NCI-H2196 treated with DMSO at 0.1 percent for 48 hours (cell line): ENCODE data around the gene KRT33A.
"Not testable (repeated sequence)": the region's sequence is repeated elsewhere in the genome, so short reads cannot be mapped to it uniquely, and the experiment has no call there.

Source experiments
- DNase-seq: peaks from one replicate; lab custom pipeline; 2025; ENCODE audit not compliant: unreplicated experiment; lab: John Stamatoyannopoulos, UW

Gene KRT33A

GRCh38 chr17:41350381-41350878 is at the start of gene KRT33A:
TSS of gene KRT33A (minus strand) at chr17:41350828. CDS start at chr17:41350767, 61 bp downstream.
- not testable (repeated sequence) for DNase-seq

- DNase-seq, result no peak
Measured at GRCh38 chr17:41396996-41397660, 46.5 kb upstream of the KRT33A start, which contains the start of gene KRT31. TSS of gene KRT31 (minus strand) at chr17:41397608. CDS start at chr17:41397539, 69 bp downstream.

- DNase-seq, result no peak
Measured at GRCh38 chr17:41396340-41396739, 45.7 kb upstream of the KRT33A start.

GRCh38 chr17:41395611-41396010 is 45.0 kb upstream of the KRT33A start:
- no peak for DNase-seq

- not testable (repeated sequence) for DNase-seq
Measured at GRCh38 chr17:41395044-41395443, 44.4 kb upstream of the KRT33A start.

GRCh38 chr17:41394254-41394996 is 43.8 kb upstream of the KRT33A start:
- DNase-seq, result no peak

GRCh38 chr17:41393826-41394225 is 43.2 kb upstream of the KRT33A start:
- DNase-seq, result no peak

GRCh38 chr17:41393294-41393693 is 42.7 kb upstream of the KRT33A start:
- no peak for DNase-seq

GRCh38 chr17:41392278-41392677 is 41.6 kb upstream of the KRT33A start:
- no peak for DNase-seq

GRCh38 chr17:41391535-41391934 is 40.9 kb upstream of the KRT33A start:
- DNase-seq, result no peak

GRCh38 chr17:41390411-41390938 is 39.8 kb upstream of the KRT33A start:
- no peak for DNase-seq

GRCh38 chr17:41387670-41388069 is 37.0 kb upstream of the KRT33A start:
- DNase-seq, result no peak

GRCh38 chr17:41386227-41386626 is 35.6 kb upstream of the KRT33A start:
- no peak for DNase-seq

- DNase-seq, result no peak
Measured at GRCh38 chr17:41383690-41384089, 33.1 kb upstream of the KRT33A start.

- no peak for DNase-seq
Measured at GRCh38 chr17:41382394-41382793, 31.8 kb upstream of the KRT33A start.

GRCh38 chr17:41381943-41382342 is 31.3 kb upstream of the KRT33A start, which contains the start of gene KRT34:
TSS of gene KRT34 (minus strand) at chr17:41382306. CDS start at chr17:41382246, 60 bp downstream.
- not testable (repeated sequence) for DNase-seq

- DNase-seq, result not testable (repeated sequence)
Measured at GRCh38 chr17:41380091-41380490, 29.5 kb upstream of the KRT33A start.

GRCh38 chr17:41377546-41377945 is 26.9 kb upstream of the KRT33A start:
- DNase-seq, result no peak

GRCh38 chr17:41369713-41370112 is 19.1 kb upstream of the KRT33A start, which contains the start of gene KRT33B:
TSS of gene KRT33B (minus strand) at chr17:41369813. CDS start at chr17:41369750, 63 bp downstream.
- DNase-seq, result no peak

GRCh38 chr17:41369023-41369422 is 18.4 kb upstream of the KRT33A start:
- DNase-seq, result no peak

GRCh38 chr17:41367426-41368075 is 16.9 kb upstream of the KRT33A start:
- no peak for DNase-seq
